HUES6 (cell line): ENCODE data around the gene TPP2.

ENCODE experiments used
- H3K27ac ChIP-seq: 2 replicates; pipeline ENCODE4 v1.7.0; 2013; ENCODE audit warnings: low read depth, mild to moderate bottlenecking, low read length, inconsistent platforms
- H3K27me3 ChIP-seq: 2 replicates; pipeline ENCODE4 v1.6.1; 2013; ENCODE audit warnings: low read length; ENCODE audit not compliant: control insufficient read depth, insufficient read depth
- H3K36me3 ChIP-seq: 2 replicates; pipeline ENCODE4 v1.6.1; 2013; ENCODE audit warnings: low read length; ENCODE audit not compliant: control insufficient read depth, insufficient read depth
- H3K4me1 ChIP-seq: 2 replicates; pipeline ENCODE4 v1.6.1; 2013; ENCODE audit warnings: low read length; ENCODE audit not compliant: control insufficient read depth, insufficient read depth
- H3K4me3 ChIP-seq: 2 replicates; pipeline ENCODE4 v1.5.1; 2013; ENCODE audit warnings: low read depth, low read length
- H3K9ac ChIP-seq: one replicate; pipeline ENCODE4 v1.6.1; 2013; ENCODE audit warnings: mild to moderate bottlenecking, low read length
- H3K9me3 ChIP-seq: 2 replicates; pipeline ENCODE4 v1.6.1; 2013; ENCODE audit warnings: low read depth, low read length; ENCODE audit not compliant: control insufficient read depth, insufficient read depth

The TPP2 gene

DNA sequence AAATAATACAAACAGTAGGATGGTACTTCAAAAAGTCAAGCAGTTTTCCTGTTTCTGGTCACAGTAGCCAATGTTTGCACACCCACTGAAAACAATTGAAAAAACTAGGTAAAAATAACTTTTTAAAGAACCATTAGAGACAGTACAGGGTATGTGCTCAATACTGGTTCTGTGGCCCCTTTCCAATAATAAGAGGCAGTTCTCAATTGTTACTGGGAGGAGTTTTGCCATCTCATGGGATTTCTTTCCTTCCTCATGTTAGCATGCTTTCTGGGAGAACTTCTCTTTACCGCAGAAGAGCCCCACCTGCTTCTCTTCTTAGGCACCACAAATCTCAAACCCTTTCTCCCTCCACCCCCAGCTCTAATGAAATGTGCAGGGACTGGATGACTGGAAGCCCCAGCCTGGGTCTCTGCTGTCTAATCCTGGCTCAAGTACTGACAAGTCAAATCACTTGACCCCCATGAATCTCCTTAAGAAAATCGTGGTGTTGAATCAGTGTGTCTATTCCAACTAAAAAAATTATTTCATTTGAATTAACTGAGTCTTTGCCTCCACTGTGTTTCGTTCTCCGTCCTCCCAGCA is 83.4 kb downstream of the TPP2 start:
- Histone ChIP-seq H3K27ac (no peak overlapping the region), H3K9ac (no peak overlapping the region), H3K27me3 (no peaks in the 10 kb centered on the region), H3K36me3 (peaks cover 48% of the 10 kb centered on the region), H3K4me1 (no peaks in the 10 kb centered on the region), H3K4me3 (no peak overlapping the region), H3K9me3 (no peaks in the 10 kb centered on the region)

DNA sequence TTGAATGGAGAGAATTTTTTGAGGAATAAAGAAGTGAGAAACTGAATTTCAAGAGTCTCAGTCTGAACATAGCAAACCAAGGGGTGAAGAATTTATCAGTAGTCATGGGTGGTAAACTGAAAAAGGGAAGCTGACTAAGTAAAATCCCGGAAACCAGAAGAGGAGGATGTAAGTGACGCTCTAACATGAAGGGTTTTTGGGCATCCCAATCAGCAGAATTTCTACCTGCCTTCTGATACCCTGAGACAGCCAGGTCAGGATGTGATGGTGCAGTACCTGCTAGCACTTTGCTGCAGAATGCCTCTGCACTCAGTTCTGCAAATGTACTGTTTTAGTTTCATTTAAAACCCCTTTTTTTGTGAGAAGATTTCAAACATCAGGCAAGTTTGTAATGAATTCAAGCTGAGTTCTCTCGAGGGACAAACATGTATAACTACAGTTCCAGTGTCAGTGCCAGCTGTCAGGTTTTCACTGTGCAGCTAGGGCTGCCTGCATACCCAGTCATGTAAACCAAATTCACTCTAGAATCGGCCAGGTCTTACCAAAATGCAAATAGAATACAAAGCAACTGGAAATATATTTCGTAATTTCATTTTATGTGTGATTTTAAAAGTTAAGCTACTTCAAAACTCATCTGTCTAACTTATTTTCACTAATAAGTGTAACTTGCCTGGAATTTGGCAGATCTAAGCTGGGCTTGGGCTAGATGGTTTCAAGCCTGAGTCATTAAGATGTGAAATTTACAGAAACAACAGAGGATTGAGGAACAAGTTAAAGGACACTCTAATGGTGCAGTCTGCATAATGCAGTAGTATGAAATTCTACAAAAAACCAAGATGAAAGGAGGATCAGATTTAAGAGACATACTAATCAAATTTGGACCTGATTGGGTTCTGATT is 84.3 kb downstream of the TPP2 start:
- Histone ChIP-seq H3K4me1 (no peaks in the 10 kb centered on the region), H3K9me3 (no peaks in the 10 kb centered on the region), H3K27ac (no peak overlapping the region), H3K9ac (no peak overlapping the region), H3K36me3 (peaks cover 40% of the 10 kb centered on the region), H3K4me3 (no peak overlapping the region), H3K27me3 (no peaks in the 10 kb centered on the region)

DNA sequence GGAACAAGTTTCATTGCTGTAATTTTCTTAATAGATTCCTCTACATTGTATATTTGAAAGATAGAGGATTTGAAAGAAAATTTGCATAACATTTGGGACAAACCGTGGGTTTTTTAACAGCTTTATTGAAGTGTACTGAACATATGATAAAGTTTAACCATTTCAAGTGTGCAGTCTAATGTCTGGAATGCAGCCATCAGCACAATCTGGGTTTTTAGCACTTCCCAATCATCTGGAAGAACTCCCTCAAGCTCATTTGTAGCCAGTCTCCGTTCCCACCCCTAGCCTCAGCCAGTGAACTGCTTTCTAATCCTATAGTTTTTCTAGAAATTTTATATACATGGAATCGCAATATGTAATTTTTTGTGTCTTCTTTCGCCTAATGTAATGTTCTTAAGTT is 85.4 kb downstream of the TPP2 start:
- Histone ChIP-seq H3K27ac (no peak overlapping the region), H3K9ac (no peak overlapping the region), H3K36me3 (peaks cover 28% of the 10 kb centered on the region), H3K4me1 (no peaks in the 10 kb centered on the region), H3K27me3 (no peaks in the 10 kb centered on the region), H3K9me3 (no peaks in the 10 kb centered on the region), H3K4me3 (no peak overlapping the region)

DNA sequence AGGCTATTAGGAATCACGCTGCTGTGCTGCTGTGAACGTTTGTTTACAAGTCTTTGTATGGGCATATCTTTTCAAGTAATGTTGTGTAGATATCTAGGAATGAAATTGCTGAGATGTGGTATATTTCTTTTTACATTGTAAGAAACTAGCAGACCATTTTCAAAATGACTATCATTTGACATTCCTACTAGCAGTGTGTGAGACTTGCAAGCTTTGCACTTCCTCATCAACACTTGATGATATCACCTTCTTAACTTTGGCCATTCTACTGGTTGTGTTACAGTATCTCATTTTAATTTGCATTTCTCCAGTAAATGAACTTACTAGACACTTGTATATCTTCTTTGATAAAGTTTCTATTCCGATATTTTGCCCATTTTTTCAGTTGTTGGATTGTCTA is 85.9 kb downstream of the TPP2 start:
- H3K27ac ChIP-seq, result no peak overlapping the region
- H3K4me1 ChIP-seq, result no peaks in the 10 kb centered on the region
- H3K36me3 ChIP-seq, result peaks cover 23% of the 10 kb centered on the region
- H3K9ac ChIP-seq, result no peak overlapping the region
- no peak overlapping the region for H3K4me3 ChIP-seq
- H3K9me3 ChIP-seq, result no peaks in the 10 kb centered on the region
- H3K27me3 ChIP-seq, result no peaks in the 10 kb centered on the region

DNA sequence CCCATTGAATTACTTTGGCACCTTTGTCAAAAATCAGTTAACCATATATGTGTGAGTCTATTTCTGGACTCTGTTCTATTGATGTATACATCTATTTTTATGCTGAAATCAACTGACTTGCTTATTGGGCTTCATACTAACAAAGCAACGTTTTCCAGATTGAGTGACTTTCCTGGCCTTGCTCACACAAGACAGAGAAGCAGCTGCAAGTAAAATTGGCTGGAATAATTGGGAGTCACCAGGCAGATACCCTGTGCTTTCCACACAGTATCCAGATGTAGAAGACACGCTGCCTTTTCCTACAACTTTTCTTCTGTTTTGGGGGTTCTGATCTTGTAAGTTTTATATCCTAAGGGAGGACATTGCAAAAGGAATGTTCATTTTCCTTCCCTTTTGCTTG is 86.9 kb downstream of the TPP2 start:
- Histone ChIP-seq H3K9me3 (no peaks in the 10 kb centered on the region), H3K27ac (no peak overlapping the region), H3K36me3 (peaks cover 14% of the 10 kb centered on the region), H3K27me3 (no peaks in the 10 kb centered on the region), H3K9ac (no peak overlapping the region), H3K4me1 (peaks cover 7% of the 10 kb centered on the region; the same call in 1 of the 2 replicates), H3K4me3 (no peak overlapping the region)

DNA sequence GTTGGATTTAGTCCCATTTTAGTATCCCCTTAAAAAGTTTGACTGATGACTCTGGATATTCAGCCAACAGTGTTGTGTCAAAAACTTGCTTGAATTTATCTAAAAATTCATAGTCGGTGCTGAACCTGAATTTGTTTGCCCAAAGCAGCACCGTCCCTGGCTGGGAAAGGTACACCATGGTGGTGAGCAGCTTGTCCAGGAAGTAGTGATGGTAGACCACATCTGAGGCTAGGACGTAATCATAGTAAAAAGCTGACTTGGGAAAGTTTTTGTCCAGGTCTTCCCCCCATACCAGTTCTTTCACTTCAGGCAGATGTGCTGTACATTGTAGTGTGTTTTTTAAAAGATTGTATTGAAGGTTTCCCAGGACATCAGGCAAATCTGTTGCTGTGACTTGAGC is 89.2 kb downstream of the TPP2 start:
- no peaks in the 10 kb centered on the region for H3K9me3 ChIP-seq
- H3K9ac ChIP-seq, result no peak overlapping the region
- H3K4me3 ChIP-seq, result no peak overlapping the region
- no peaks in the 10 kb centered on the region for H3K27me3 ChIP-seq
- no peak overlapping the region for H3K27ac ChIP-seq
- peaks cover 7% of the 10 kb centered on the region; the same call in 1 of the 2 replicates for H3K4me1 ChIP-seq
- no peaks in the 10 kb centered on the region for H3K36me3 ChIP-seq

DNA sequence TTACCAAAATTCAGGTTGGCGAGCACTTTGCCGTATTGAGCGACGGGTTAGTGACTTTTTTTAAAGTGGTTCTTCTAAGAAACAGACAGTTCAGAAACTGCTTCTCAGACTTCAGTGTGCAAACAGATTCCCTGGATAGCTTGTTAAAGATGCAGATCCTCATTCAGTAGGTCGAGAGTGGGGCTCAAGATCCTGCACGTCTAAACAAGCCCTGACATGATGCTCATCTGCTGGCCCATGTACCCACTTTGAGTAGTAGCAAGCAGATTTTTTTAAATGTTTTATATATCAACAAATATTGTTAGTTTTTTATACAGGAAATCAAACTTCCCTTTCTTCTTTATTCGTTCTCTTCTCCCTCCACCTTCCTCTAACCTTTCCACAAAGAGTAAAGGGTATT is 90.7 kb downstream of the TPP2 start:
- Histone ChIP-seq H3K27ac (no peak overlapping the region), H3K4me3 (no peak overlapping the region), H3K9ac (no peak overlapping the region), H3K27me3 (no peaks in the 10 kb centered on the region), H3K36me3 (no peaks in the 10 kb centered on the region), H3K4me1 (peaks cover 18% of the 10 kb centered on the region), H3K9me3 (no peaks in the 10 kb centered on the region)

DNA sequence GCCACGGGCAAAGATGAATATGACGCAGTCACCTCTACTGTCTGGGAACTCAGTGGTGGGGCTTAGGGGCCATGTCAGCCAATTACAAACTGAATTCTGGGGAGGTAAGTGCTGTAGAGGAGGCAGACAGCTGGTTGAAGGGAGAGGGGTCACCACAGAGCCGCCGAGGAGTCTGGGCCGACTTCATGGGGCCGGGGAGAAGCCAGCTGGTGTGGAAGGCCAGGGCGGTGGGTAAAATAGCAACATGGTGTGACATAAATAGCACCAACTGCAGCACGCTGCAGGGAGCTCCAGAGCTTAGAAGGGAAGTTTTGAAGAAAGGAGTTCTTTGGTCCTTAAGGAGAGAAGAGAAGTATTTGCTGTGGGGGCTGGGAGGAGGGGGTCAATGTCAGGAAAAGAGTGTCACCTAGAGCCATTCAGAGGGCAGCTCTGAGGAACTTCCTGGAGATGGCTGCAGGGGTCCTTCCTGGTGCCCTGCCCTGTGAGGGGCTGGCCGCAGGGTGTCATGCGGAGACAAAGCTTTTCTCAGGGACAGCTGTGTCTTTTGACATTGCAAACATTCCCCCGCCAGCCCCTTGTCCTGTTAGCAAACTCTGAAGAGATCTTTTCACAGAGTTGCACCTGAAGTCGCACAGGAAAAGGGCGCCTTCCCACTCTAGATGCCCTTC is 91.7 kb downstream of the TPP2 start:
- Histone ChIP-seq H3K27ac (no peak overlapping the region), H3K27me3 (no peaks in the 10 kb centered on the region)

DNA sequence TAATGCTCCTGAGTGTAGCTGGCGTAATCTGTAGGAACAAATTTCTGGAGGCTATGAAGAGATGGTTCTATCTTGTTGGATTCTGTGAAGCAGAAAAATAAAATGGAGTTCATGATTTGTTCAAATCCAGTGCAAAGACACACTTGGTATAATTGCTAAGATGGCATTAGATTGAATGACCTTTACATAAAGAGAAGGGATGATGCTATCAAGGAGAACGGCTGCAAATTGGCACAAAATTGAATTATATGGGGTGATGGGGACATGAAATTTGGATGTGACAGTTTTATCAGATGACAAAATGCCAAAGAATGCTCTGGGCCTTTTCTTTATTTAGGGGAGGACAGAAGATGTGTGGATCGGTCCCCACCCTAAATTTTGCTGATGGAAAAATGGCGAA is 94.1 kb downstream of the TPP2 start:
- Histone ChIP-seq H3K36me3 (no peaks in the 10 kb centered on the region), H3K9me3 (no peaks in the 10 kb centered on the region), H3K4me3 (no peak overlapping the region), H3K27ac (no peak overlapping the region), H3K4me1 (peaks cover 22% of the 10 kb centered on the region), H3K27me3 (no peaks in the 10 kb centered on the region), H3K9ac (no peak overlapping the region)

More for the DNA sequence above, 91.7 kb downstream of the TPP2 start:
- Histone ChIP-seq H3K9me3 (no peaks in the 10 kb centered on the region), H3K4me1 (peaks cover 22% of the 10 kb centered on the region), H3K36me3 (no peaks in the 10 kb centered on the region), H3K9ac (no peak overlapping the region), H3K4me3 (no peak overlapping the region)

DNA sequence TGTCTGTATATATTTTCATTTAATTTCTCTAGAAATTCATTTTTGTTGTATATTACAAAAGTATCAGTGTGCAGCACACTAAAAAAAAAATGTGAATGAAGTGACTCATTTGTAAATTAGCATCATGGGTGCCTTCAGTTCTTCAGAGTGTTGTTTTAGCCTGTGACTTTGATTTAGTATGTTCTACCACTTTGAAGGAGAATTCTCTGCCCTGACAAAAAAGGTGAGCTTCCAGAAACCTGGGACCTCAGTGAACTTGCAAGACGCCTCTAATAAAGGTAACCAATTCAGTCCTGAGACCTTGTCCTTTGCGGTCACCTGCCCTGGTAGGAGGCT is 95.7 kb downstream of the TPP2 start:
- H3K9ac ChIP-seq, result no peak overlapping the region
- peaks cover 22% of the 10 kb centered on the region for H3K4me1 ChIP-seq
- no peaks in the 10 kb centered on the region for H3K9me3 ChIP-seq
- no peaks in the 10 kb centered on the region for H3K36me3 ChIP-seq
- no peak overlapping the region for H3K4me3 ChIP-seq
- H3K27ac ChIP-seq, result no peak overlapping the region
- H3K27me3 ChIP-seq, result no peaks in the 10 kb centered on the region

DNA sequence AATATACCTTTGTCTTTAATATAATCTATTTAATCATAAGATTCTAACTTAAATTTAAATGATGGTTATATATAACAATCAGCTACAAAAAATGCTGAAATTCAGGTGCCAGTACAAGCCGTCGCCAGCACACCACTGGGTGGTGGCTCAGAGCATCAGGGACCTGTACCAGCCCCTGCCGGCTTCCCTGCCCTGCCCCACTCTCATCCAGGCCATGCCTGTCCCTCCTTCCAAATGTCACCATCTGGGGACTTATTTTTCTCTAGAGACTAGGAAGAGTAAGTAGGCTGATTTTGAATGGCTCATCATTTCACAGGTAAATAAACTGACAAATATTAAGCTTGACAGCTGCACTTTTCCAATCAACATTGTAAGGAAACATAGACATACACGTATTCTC is 96.5 kb downstream of the TPP2 start:
- no peaks in the 10 kb centered on the region for H3K9me3 ChIP-seq
- no peak overlapping the region for H3K4me3 ChIP-seq
- H3K4me1 ChIP-seq, result peaks cover 19% of the 10 kb centered on the region
- no peaks in the 10 kb centered on the region for H3K27me3 ChIP-seq
- H3K9ac ChIP-seq, result no peak overlapping the region
- no peak overlapping the region for H3K27ac ChIP-seq
- no peaks in the 10 kb centered on the region for H3K36me3 ChIP-seq
